B cell (primary cell): ENCODE results near the gene SEPSECS.

Experiments used
- CTCF ChIP-seq: fragments of 200-600 bp; IDR thresholded peaks from one replicate; pipeline ENCODE4 v1.8.0; 2022; ENCODE audit warnings: antibody characterized with exemption, mild to moderate bottlenecking
- EZH2 ChIP-seq: IDR thresholded peaks from 2 replicates; pipeline ENCODE4 v1.6.1; 2012; ENCODE audit warnings: borderline replicate concordance, low read depth, mild to moderate bottlenecking, moderate library complexity, low read length; ENCODE audit not compliant: insufficient read depth, poor library complexity, severe bottlenecking

DNA sequence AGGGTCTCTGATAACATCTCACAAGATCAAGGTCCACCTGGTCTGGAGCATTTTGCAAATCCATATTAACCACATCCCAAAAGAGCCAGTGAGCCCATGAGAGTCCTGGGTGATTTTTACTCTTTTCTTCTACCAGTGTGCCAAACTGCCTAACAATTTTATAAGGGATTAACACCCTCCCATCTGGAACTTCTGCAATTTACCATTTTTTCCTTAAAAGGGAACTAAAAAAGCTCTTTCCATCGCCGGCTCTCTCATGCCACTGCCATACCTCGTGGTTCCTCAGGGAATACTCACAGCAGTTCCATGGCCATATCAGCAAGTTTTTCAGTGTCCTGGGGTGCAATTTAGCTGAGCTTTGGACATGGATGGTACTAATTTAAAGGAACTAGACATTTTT lies 55.7 kb downstream of the SEPSECS start:
- TF ChIP-seq EZH2 (no peak), CTCF (no peak)
